Activated CD8-positive, alpha-beta T cell treated with anti-CD3 and anti-CD28 coated beads for 36 hours (primary cell): ENCODE measurements around the gene CYB5RL. TPM values are rescaled to one million over a fixed set of nuclear protein-coding genes. Genes with fewer than 3 reads are reported as not detected.
"Not testable (repeated sequence)": the region's sequence is repeated elsewhere in the genome, so short reads cannot be mapped to it uniquely, and the experiment has no call there.

Experiments used
- ATAC-seq: fragments of 200-7000 bp; cut with Tn5 transposase; one replicate; pipeline ENCODE4 v1.10.0; 2021; ENCODE audit warnings: mild to moderate bottlenecking, moderate library complexity
- CTCF ChIA-PET: fragments of 350-600 bp; sonication (Branson Sonifier 250); formaldehyde crosslinking; loops from one replicate; lab custom pipeline; 2021; ENCODE audit warnings: antibody characterized with exemption; lab: Charles Lee
- POLR2A ChIA-PET: fragments of 350-600 bp; sonication (Branson Sonifier 250); formaldehyde crosslinking; loops from one replicate; lab custom pipeline; 2021; ENCODE audit warnings: antibody characterized with exemption; lab: Charles Lee
- DNase-seq: peaks from one replicate; pipeline ENCODE4 v3.0.0-alpha.2; 2020
- H3K27ac Mint-ChIP-seq: one replicate; pipeline ENCODE4 v1.8.0; 2021; ENCODE audit warnings: mild to moderate bottlenecking, mixed read lengths
- H3K27me3 Mint-ChIP-seq: one replicate; pipeline ENCODE4 v1.8.0; 2021; ENCODE audit warnings: mixed read lengths
- H3K36me3 Mint-ChIP-seq: one replicate; pipeline ENCODE4 v1.8.0; 2021; ENCODE audit warnings: low read depth, mixed read lengths
- H3K4me1 Mint-ChIP-seq: one replicate; pipeline ENCODE4 v1.8.0; 2021; ENCODE audit warnings: low read depth, mixed read lengths
- H3K4me3 Mint-ChIP-seq: one replicate; pipeline ENCODE4 v1.8.0; 2021; ENCODE audit warnings: mild to moderate bottlenecking, moderate library complexity, mixed read lengths
- H3K9me3 Mint-ChIP-seq: one replicate; pipeline ENCODE4 v1.8.0; 2021; ENCODE audit warnings: mixed read lengths
- CTCF ChIP-seq: fragments of 200-600 bp; IDR thresholded peaks from one replicate; pipeline ENCODE4 v1.8.0; 2022; ENCODE audit warnings: antibody characterized with exemption, mild to moderate bottlenecking
- intact Hi-C: fragments of 100-400 bp; cut with micrococcal nuclease; formaldehyde crosslinking; loops from one replicate; pipeline ENCODE4 v1.10.0; 2022
- total RNA-seq, 2 experiments: library from RNA; stranded (reverse); gene quantifications; one replicate each; pipeline ENCODE4 v1.2.3, GENCODE V29; 2021

Gene CYB5RL
- total RNA-seq, 2 experiments from 2014 or later: 11.4 to 12.6 TPM

- intact Hi-C loops: no loop called here
- H3K4me1 Mint-ChIP-seq: peaks cover 3% of the 10 kb centered on the region
- TF ChIP-seq CTCF: no peak
- peaks cover 26% of the 10 kb centered on the region for H3K36me3 Mint-ChIP-seq
- ATAC-seq (no peak), DNase-seq (no peak)
- no peak overlapping the region for H3K4me3 Mint-ChIP-seq
- H3K9me3 Mint-ChIP-seq: no peaks in the 10 kb centered on the region
- peak overlapping the region; percentile 74 for H3K27ac Mint-ChIP-seq
- H3K27me3 Mint-ChIP-seq: no peaks in the 10 kb centered on the region
- ChIA-PET POLR2A (interaction anchor here (0.8 to 1.2 kb wide), 2 partner anchors 11 to 19 kb away, joined by 4 read pairs; no protein-coding TSS in a partner anchor), CTCF (interaction anchor here (0.6 to 1.4 kb wide), 2 partner anchors 18 to 138 kb away, joined by 3 read pairs; no protein-coding TSS in a partner anchor)
Measured at GRCh38 chr1:54219688-54220003, 19.8 kb upstream of the CYB5RL start.

GRCh38 chr1:54218883-54219687, 19.3 kb upstream of the CYB5RL start:
- ATAC-seq: no peak
- Mint-ChIP-seq H3K27ac (peak overlapping the region; percentile 43), H3K9me3 (no peaks in the 10 kb centered on the region), H3K4me1 (peaks cover 3% of the 10 kb centered on the region), H3K36me3 (peaks cover 31% of the 10 kb centered on the region), H3K27me3 (no peaks in the 10 kb centered on the region), H3K4me3 (no peak overlapping the region)
- POLR2A ChIA-PET: interaction anchor here (0.6 to 0.8 kb wide), 2 partner anchors 11 to 15 kb away, joined by 3 to 4 read pairs; no protein-coding TSS in a partner anchor
- no peak for DNase-seq
- intact Hi-C loops: no loop called here
- TF ChIP-seq CTCF: no peak
- CTCF ChIA-PET: interaction anchor here (0.6 to 1.4 kb wide), 2 partner anchors 18 to 137 kb away, joined by 3 read pairs; no protein-coding TSS in a partner anchor

GRCh38 chr1:54215523-54215922, 15.7 kb upstream of the CYB5RL start:
- Mint-ChIP-seq H3K36me3 (peaks cover 50% of the 10 kb centered on the region), H3K9me3 (no peaks in the 10 kb centered on the region), H3K27ac (no peak overlapping the region), H3K4me1 (peaks cover 3% of the 10 kb centered on the region), H3K27me3 (no peaks in the 10 kb centered on the region), H3K4me3 (no peak overlapping the region)
- intact Hi-C loops: no loop called here
- TF ChIP-seq CTCF: no peak
- no peak for ATAC-seq
- CTCF ChIA-PET: no interaction called here
- POLR2A ChIA-PET: interaction anchor here (0.6 kb wide), 1 partner anchor 151 kb away, joined by 3 read pairs; no protein-coding TSS in a partner anchor
- no peak for DNase-seq

- H3K9me3 Mint-ChIP-seq: no peaks in the 10 kb centered on the region
- H3K27ac Mint-ChIP-seq: no peak overlapping the region
- no peak for DNase-seq
- peaks cover 3% of the 10 kb centered on the region for H3K4me1 Mint-ChIP-seq
- H3K36me3 Mint-ChIP-seq: peaks cover 66% of the 10 kb centered on the region
- CTCF ChIA-PET: interaction anchor here (1.3 kb wide), 1 partner anchor 10 kb away, joined by 3 read pairs; no protein-coding TSS in a partner anchor
- H3K4me3 Mint-ChIP-seq: no peak overlapping the region
- ATAC-seq: no peak
- POLR2A ChIA-PET: no interaction called here
- intact Hi-C loops: no loop called here
- H3K27me3 Mint-ChIP-seq: no peaks in the 10 kb centered on the region
- no peak for TF ChIP-seq CTCF
Measured at GRCh38 chr1:54212872-54213271, 13.0 kb upstream of the CYB5RL start.

- Mint-ChIP-seq H3K36me3 (peaks cover 60% of the 10 kb centered on the region), H3K4me1 (peaks cover 13% of the 10 kb centered on the region), H3K27ac (peak overlapping the region; percentile 47)
- POLR2A ChIA-PET, H3K4me3 Mint-ChIP-seq, CTCF ChIA-PET, H3K9me3 Mint-ChIP-seq, H3K27me3 Mint-ChIP-seq, DNase-seq: not testable (repeated sequence)
- ATAC-seq: peak; percentile 42
- intact Hi-C loops: loop anchor here (10.0 kb wide), 1 partner anchor 197 kb away; the partner anchor contains the start of gene SSBP3
Measured at GRCh38 chr1:54207896-54208295, 8.1 kb upstream of the CYB5RL start.
